HG02884 (cell line): ENCODE results near the gene C3.
"Not testable (repeated sequence)": the region's sequence is repeated elsewhere in the genome, so short reads cannot be mapped to it uniquely, and the experiment has no call there.

Experiments
- ATAC-seq: cut with Tn5 transposase; IDR thresholded peaks from one replicate; pipeline ENCODE4 v1.9.1; 2021; ENCODE audit warnings: mild to moderate bottlenecking, moderate library complexity; ENCODE audit not compliant: unreplicated experiment

Gene C3

GRCh38 chr19:6667114-6667627 is 53.3 kb downstream of the C3 start:
- no peak for ATAC-seq

- no peak for ATAC-seq
Observed at GRCh38 chr19:6664916-6665315, 55.5 kb downstream of the C3 start.

- no peak for ATAC-seq
Observed at GRCh38 chr19:6663236-6664201, 56.9 kb downstream of the C3 start.

GRCh38 chr19:6662702-6663101 is 57.7 kb downstream of the C3 start:
- no peak for ATAC-seq

GRCh38 chr19:6661509-6662244 is 58.8 kb downstream of the C3 start:
- ATAC-seq, result not testable (repeated sequence)

GRCh38 chr19:6660930-6661329 is 59.5 kb downstream of the C3 start:
- no peak for ATAC-seq

GRCh38 chr19:6656390-6656789 is 64.1 kb downstream of the C3 start:
- ATAC-seq, result not testable (repeated sequence)

- ATAC-seq, result no peak
Observed at GRCh38 chr19:6654347-6655310, 65.8 kb downstream of the C3 start.

- ATAC-seq, result no peak
Observed at GRCh38 chr19:6652805-6653094, 67.7 kb downstream of the C3 start.

GRCh38 chr19:6651965-6652804 is 68.3 kb downstream of the C3 start:
- no peak for ATAC-seq

- no peak for ATAC-seq
Observed at GRCh38 chr19:6649185-6649584, 71.3 kb downstream of the C3 start.

GRCh38 chr19:6648141-6648715 is 72.2 kb downstream of the C3 start:
- no peak for ATAC-seq

- ATAC-seq, result no peak
Observed at GRCh38 chr19:6644796-6645195, 75.7 kb downstream of the C3 start.

- ATAC-seq, result not testable (repeated sequence)
Observed at GRCh38 chr19:6640333-6640732, 80.1 kb downstream of the C3 start.

- no peak for ATAC-seq
Observed at GRCh38 chr19:6639439-6639838, 81.0 kb downstream of the C3 start.

GRCh38 chr19:6633456-6633813 is 87.0 kb downstream of the C3 start:
- not testable (repeated sequence) for ATAC-seq

- not testable (repeated sequence) for ATAC-seq
Observed at GRCh38 chr19:6632747-6633455, 87.5 kb downstream of the C3 start.

GRCh38 chr19:6632002-6632621 is 88.3 kb downstream of the C3 start:
- ATAC-seq, result no peak
